H4 (cell line): Measurements from ENCODE around the gene FNDC5. TPM values are rescaled to one million over a fixed set of nuclear protein-coding genes. Genes with fewer than 3 reads are reported as not detected.
A peak's percentile ranks its signal among the peaks of the same experiment; 100 is the strongest.

Source experiments
- DNase-seq: peaks from one replicate; pipeline ENCODE4 v3.0.0-alpha.2; 2015; ENCODE audit warnings: low spot score
- total RNA-seq: library from RNA; depleted of rRNA; stranded (reverse); fragments of >200 nt; shearing (Covaris generic); gene quantifications from 2 replicates; pipeline ENCODE4 v1.2.3, GENCODE V29; 2014; rRNA removed

The FNDC5 gene
- total RNA-seq, 1 experiment from 2014 or later: 0.15 TPM

DNA sequence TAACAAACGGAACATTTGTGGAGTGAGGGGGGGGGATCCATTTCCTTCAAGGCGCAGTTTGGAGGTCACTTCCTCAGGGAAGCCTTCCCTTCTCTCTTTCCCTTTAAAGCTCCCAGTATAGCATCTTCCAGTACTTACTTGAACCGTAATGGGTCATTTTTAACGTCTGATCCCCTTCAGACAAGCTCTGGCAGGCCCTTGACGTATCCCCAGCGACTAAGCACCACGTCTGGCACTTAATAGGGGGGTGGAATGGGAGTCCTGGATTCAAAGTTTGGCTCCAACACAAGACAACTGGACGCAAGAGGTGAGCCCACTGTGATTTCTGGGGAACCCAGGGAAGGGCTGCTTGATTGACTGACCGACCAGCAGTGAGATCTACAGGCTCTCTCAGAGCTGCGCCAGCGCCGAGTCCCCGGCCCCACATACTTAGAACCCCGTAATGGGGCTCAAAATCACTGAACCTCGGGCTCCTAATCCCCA is 54.0 kb downstream of the FNDC5 start:
- peak; percentile 18 for DNase-seq

DNA sequence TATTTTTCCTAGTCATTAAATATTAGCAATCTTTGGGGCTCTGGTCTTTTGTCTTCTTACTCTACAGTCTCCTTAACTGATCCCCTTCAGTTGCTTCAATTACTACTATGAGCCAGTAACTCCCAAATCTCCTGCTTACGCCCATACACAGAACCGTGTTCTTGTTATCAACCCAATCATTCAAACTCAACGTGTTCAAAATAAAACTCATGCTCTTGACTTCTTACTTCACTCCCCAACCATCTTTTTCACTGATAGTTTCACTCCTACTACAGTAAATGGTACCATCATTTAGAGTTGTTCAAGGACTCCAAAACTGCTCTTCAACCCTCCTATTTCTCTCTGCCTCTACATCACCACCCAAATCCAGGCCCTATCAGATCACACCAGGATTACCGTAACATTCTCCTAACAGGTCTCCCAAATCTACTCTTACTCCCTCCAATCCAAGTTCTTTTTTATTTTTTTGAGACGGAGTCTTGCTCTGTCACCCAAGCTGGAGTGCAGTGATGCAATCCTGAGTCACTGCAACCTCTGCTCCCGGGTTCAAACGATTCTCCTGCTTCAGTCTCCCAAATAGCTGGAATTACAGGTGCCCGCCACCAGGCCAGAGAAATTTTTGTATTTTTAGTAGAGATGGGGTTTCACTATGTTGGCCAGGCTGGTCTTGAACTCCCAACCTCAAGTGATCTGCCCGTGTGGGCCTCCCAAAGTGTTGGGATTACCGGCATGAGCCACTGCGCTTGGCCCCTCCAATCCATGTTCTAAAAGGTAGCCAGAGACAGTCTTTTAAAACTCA is 56.6 kb downstream of the FNDC5 start:
- peak; percentile 17 for DNase-seq

Other genes with a start within 250 kb of the FNDC5 start
- 101 and 102 TPM in 2 replicates for gene ZBTB8OS, start 220.4 kb downstream of the FNDC5 start, total RNA-seq
- 137 and 157 TPM in 2 replicates for gene RBBP4, start 219.7 kb downstream of the FNDC5 start, total RNA-seq
- 20.2 and 20.7 TPM in 2 replicates for gene SYNC, start 168.1 kb downstream of the FNDC5 start, total RNA-seq
- 136 and 168 TPM in 2 replicates for gene YARS1, start 53.6 kb downstream of the FNDC5 start, total RNA-seq
- gene S100PBP, start 53.3 kb downstream of the FNDC5 start, total RNA-seq: 25.2 and 29.1 TPM in 2 replicates
- gene HPCA, start 15.6 kb upstream of the FNDC5 start, total RNA-seq: not detected in 2 replicates
- gene TMEM54, start 30.5 kb upstream of the FNDC5 start, total RNA-seq: 81.8 and 118 TPM in 2 replicates
- gene RNF19B, start 93.9 kb upstream of the FNDC5 start, total RNA-seq: 7.5 and 9.7 TPM in 2 replicates
- gene AK2, start 166.0 kb upstream of the FNDC5 start, total RNA-seq: 178 and 192 TPM in 2 replicates
- gene AZIN2, start 210.2 kb upstream of the FNDC5 start, total RNA-seq: 3.9 and 5.8 TPM in 2 replicates